ENCODE data around the gene ARFGAP1. TPM values are rescaled to one million over a fixed set of nuclear protein-coding genes. Genes with fewer than 3 reads are reported as not detected.

The ARFGAP1 gene
- 100 to 1,000 TPM in 1 of 12 donors, 10 to 100 TPM in 10, not detected in 1; 60.2 to 117 (median 69.1) TPM for polyA plus RNA-seq (ENCODE audit: insufficient read length in 12 of 12)
- long read RNA-seq, donor 1, partial matches to known transcripts = 0 of 3 reads
- long read RNA-seq, donor 1, other reads (novel, unspliced or antisense) = 0 of 3 reads
- long read RNA-seq, donor 2, transcript ARFGAP1-203 (13 exons, 3,281 nt) = major isoform, 6 of 12 reads
- long read RNA-seq, donor 2, partial matches to known transcripts = 0 of 12 reads
- long read RNA-seq, donor 2, other reads (novel, unspliced or antisense) = 0 of 12 reads
- long read RNA-seq, donor 3, partial matches to known transcripts = 0 of 2 reads
- long read RNA-seq, donor 3, other reads (novel, unspliced or antisense) = 0 of 2 reads
- long read RNA-seq, donor 4, partial matches to known transcripts = 0 of 2 reads
- long read RNA-seq, donor 4, other reads (novel, unspliced or antisense) = 0 of 2 reads
- long read RNA-seq, donor 5, transcript ARFGAP1-203 (13 exons, 3,281 nt) = major isoform, 10 of 14 reads
- long read RNA-seq, donor 5, partial matches to known transcripts = 0 of 14 reads
- long read RNA-seq, donor 5, other reads (novel, unspliced or antisense) = 0 of 14 reads
- long read RNA-seq, donor 6, partial matches to known transcripts = 0 of 4 reads
- long read RNA-seq, donor 6, other reads (novel, unspliced or antisense) = 0 of 4 reads
- long read RNA-seq, donor 7, transcript ARFGAP1-203 (13 exons, 3,281 nt) = major isoform, 5 of 14 reads
- long read RNA-seq, donor 7, partial matches to known transcripts = 7 of 14 reads
- long read RNA-seq, donor 7, other reads (novel, unspliced or antisense) = 0 of 14 reads
- long read RNA-seq, donor 8, transcript ARFGAP1-203 (13 exons, 3,281 nt) = major isoform, 7 of 45 reads
- long read RNA-seq, donor 8, partial matches to known transcripts = 32 of 45 reads
- long read RNA-seq, donor 8, other reads (novel, unspliced or antisense) = 0 of 45 reads
- long read RNA-seq, donor 9, partial matches to known transcripts = 19 of 21 reads
- long read RNA-seq, donor 9, other reads (novel, unspliced or antisense) = 0 of 21 reads
- long read RNA-seq, donor 10, transcript ARFGAP1-203 (13 exons, 3,281 nt) = major isoform, 6 of 8 reads
- long read RNA-seq, donor 10, partial matches to known transcripts = 0 of 8 reads
- long read RNA-seq, donor 10, other reads (novel, unspliced or antisense) = 0 of 8 reads
- long read RNA-seq, donor 11, transcript ARFGAP1-203 (13 exons, 3,281 nt) = major isoform, 10 of 10 reads
- long read RNA-seq, donor 11, partial matches to known transcripts = 0 of 10 reads
- long read RNA-seq, donor 11, other reads (novel, unspliced or antisense) = 0 of 10 reads

DNA sequence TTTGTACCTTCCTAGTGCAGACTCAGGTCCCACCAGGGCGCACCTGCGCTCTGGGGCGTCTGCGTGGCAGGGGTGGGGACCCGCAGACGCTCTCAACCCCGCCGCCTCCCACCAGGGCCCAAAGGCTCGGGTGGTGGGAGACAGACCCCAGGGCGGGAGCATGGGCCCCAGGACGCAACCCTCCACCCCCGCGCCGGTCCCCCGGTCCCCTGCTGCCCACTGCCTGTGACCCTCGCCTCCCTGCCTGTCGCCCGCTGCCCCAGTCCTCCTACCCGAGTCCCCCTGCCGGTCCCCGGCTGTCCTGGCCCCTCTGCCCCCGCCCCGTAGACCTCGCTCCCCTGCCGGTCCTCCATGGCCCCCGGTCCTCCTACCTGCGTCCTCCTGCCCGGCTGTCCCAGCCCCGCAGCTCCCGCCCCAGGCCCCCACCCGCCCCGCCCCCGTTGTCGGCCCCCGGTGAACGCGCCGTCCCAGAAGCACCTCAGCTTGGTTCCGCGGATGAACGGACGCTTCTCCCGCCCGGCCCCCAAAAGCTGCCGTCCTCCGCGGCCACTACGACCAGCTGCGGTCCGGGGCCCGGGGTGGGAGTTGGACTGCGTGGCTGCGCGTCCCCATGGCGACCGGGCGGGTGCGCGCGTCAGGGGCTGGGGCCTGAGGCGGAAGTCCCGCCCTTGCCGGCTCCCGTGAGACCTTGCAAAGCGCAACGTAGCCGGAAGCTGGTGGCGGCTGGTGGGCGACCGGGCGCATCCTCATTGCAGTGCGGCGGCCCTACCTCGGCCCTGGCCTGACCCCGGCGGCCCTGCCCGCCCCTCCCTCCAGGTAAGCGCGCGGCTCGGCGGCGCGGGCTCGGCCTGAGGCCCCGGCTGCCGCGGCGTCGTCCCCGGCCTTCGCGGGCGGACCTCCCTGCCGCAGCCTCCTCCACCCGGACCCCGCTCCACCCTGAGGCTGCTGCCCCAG lies at the start of gene ARFGAP1:
TSS of gene ARFGAP1 (plus strand) at position 709 of the 954 bp plus-strand sequence. CDS start 2,768 bp downstream, outside the sequence.
- peak; percentile 95 for DNase-seq

GRCh38 chr20:63223121-63223825 lies 49.3 kb upstream of the ARFGAP1 start:
- DNase-seq = peak; percentile 25

- no peak for DNase-seq
These were observed 48.8 kb upstream of the ARFGAP1 start for GRCh38 chr20:63223826-63224207.

GRCh38 chr20:63224412-63225081 lies 48.1 kb upstream of the ARFGAP1 start:
- no peak for DNase-seq

DNA sequence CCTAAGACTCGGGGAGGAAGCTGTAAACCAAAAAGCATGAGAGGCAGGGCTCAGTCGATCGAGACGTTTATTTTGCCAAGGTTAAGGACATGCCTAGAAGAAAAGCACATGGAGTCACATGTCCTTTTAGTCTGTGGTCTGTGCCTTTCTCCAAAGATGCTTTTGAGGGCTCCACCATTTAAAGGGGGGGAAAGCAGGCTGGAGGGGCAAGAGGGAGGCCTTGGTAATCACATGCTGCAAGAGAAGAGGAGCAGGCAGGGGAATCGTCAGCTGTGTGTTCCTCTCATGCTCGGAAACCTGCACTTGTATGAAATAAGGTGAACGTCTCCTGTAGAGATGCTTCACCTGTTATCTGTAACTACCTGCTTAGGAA lies 47.5 kb upstream of the ARFGAP1 start:
- DNase-seq = no peak

DNA sequence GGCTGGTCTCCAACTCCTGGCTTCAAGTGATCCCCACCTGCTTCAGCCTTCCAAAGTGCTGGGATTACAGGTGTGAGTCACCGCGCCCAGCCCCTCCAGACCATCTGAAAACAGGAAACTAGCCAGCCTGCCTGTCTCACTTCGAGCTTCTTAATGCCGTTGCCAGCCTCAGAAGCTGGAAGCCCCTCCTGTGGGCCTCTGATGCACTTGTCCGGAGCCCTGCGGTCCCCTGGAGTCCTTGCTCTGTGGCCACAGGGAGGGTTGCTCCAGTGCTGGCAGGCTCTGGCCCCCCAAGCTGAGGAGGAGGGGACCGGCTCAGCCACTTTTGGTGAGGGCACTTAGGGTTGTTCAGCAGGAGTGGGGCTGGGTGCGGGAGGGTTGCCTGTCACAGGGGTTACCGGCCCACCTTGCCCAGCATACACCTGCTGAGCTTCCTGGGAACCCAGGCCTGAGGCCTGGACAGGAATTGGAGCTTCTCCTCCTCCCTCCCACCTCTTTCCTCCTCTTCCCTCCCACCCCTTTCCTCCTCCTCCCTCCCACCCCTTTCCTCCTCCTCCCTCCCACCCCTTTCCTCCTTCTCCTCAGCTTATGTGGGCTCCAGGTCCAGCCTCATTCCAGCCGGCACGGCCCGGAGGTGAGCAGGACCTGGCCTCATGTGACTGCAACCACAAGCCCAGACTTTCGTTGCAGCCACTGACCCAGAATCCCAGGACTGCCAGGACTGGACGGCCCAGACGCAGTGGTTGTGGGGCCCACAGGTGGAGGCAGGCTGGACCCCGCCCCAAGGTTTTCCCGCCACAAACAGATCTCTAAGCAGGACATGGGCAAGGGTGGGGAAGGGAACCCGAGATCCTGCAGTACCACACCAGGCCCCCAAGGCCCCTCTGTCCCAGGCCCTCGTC lies 46.3 kb upstream of the ARFGAP1 start:
- no peak for DNase-seq

GRCh38 chr20:63227260-63227659 lies 45.4 kb upstream of the ARFGAP1 start:
- DNase-seq = no peak

DNA sequence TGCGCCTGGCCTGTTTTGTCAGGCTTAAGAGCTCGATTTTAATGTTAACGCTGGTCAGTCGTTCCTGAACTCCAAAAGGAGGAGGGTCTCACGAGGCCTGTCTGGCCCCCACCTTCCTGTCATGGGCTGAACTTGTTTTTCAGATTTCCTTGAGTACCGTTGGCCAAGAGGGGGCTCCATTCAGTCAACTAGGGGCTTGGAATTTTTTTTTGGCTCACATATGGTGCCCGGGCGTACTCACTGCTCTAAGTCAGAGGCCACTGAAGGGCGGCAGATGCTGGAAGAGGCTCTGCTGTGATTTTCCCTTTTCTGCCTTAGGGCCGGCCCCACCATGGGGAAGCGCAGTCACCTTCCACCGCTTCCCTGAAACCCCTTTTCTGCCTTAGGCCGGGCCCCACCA lies 43.8 kb upstream of the ARFGAP1 start:
- DNase-seq = no peak

- DNase-seq = peak; percentile 70
These were observed 41.8 kb upstream of the ARFGAP1 start for GRCh38 chr20:63230800-63231268.

GRCh38 chr20:63232235-63233060 lies 40.2 kb upstream of the ARFGAP1 start:
- no peak for DNase-seq

DNA sequence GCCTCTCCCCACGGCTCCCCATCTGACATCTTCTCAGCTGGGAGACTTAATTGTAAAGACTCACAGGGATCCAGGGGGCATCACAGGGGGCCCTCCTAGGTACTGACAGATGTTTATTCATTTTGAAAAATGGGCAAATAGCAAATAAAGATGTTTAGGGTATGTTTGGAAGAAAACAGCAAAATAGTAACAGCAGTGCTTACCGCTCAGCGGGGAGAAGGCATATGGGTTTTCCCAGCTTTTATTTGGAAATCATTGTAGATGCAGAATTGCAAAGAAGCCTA lies 39.6 kb upstream of the ARFGAP1 start:
- no peak for DNase-seq

GRCh38 chr20:63233924-63234323 lies 38.7 kb upstream of the ARFGAP1 start:
- DNase-seq = no peak

GRCh38 chr20:63234693-63235398 lies 37.8 kb upstream of the ARFGAP1 start:
- DNase-seq = no peak

GRCh38 chr20:63235399-63235983 lies 37.1 kb upstream of the ARFGAP1 start, which contains the start of gene BIRC7:
TSS of gene BIRC7 (plus strand) at chr20:63235905. CDS start at chr20:63236097, 192 bp downstream.
- no peak for DNase-seq

DNA sequence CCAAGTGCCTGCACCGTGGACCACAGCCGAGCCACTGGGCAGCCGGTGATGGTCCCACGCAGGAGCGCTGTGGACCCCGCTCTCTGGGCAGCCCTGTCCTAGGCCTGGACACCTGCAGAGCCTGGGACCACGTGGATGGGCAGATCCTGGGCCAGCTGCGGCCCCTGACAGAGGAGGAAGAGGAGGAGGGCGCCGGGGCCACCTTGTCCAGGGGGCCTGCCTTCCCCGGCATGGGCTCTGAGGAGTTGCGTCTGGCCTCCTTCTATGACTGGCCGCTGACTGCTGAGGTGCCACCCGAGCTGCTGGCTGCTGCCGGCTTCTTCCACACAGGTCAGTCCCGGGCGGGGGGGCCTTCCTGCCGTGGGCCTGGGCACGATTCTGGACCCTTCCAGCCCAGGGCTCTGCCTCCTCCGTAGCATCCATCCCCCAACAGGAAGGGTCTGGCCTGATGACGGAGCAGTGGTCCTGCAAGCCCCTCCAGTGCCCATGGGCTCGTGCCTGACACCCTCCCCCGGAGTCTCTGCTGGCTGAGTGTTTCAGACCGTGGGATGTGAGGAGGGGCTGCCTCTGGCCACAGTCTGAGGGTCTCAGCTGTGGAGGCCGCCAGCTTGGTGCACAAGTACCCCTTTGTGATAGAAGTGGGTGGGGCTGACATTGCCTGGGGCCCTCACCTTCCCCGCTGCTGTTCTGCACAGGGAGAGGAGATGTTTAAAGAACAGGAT lies 36.3 kb upstream of the ARFGAP1 start:
- no peak for DNase-seq

- no peak for DNase-seq
These were observed 34.6 kb upstream of the ARFGAP1 start for GRCh38 chr20:63238031-63238430.

Measured in muscle of arm (tissue), 14 donors.